Progenitor cell of endocrine pancreas (in vitro differentiated cells): ENCODE data around the gene TMX4. TPM values are rescaled to one million over a fixed set of nuclear protein-coding genes. Genes with fewer than 3 reads are reported as not detected.

ENCODE experiments used
- DNase-seq: peaks from one replicate; pipeline ENCODE4 v3.0.0; 2021; ENCODE audit warnings: low spot score; ENCODE audit not compliant: unreplicated experiment
- H3K27ac Mint-ChIP-seq: 2 replicates; pipeline ENCODE4 v1.8.0; 2021; ENCODE audit warnings: mild to moderate bottlenecking, moderate library complexity, mixed read lengths
- H3K27me3 Mint-ChIP-seq: 2 replicates; pipeline ENCODE4 v1.8.0; 2021; ENCODE audit warnings: mixed read lengths
- H3K36me3 Mint-ChIP-seq: 2 replicates; pipeline ENCODE4 v1.8.0; 2022; ENCODE audit warnings: mixed read lengths; ENCODE audit not compliant: insufficient read depth
- H3K4me1 Mint-ChIP-seq: 2 replicates; pipeline ENCODE4 v1.8.0; 2021; ENCODE audit warnings: low read depth, mixed read lengths
- H3K4me3 Mint-ChIP-seq: 2 replicates; pipeline ENCODE4 v1.8.0; 2021; ENCODE audit warnings: low read depth, mild to moderate bottlenecking, moderate library complexity, mixed read lengths
- H3K9me3 Mint-ChIP-seq: 2 replicates; pipeline ENCODE4 v1.8.0; 2021; ENCODE audit warnings: low read depth, mixed read lengths
- total RNA-seq: library from RNA; stranded (reverse); gene quantifications from 2 replicates; pipeline ENCODE4 v1.2.1, GENCODE V29; 2021
- TF ChIP-seq, protein P1 (sequence below): fragments of 200-600 bp; sonication (generic); IDR thresholded peaks from one replicate; pipeline ENCODE4 v1.5.0; 2021; ENCODE audit warnings: antibody characterized with exemption, mild to moderate bottlenecking; ENCODE audit not compliant: unreplicated experiment

The TMX4 gene
- total RNA-seq, 1 donor from 2014 or later, result 17.8 TPM

DNA sequence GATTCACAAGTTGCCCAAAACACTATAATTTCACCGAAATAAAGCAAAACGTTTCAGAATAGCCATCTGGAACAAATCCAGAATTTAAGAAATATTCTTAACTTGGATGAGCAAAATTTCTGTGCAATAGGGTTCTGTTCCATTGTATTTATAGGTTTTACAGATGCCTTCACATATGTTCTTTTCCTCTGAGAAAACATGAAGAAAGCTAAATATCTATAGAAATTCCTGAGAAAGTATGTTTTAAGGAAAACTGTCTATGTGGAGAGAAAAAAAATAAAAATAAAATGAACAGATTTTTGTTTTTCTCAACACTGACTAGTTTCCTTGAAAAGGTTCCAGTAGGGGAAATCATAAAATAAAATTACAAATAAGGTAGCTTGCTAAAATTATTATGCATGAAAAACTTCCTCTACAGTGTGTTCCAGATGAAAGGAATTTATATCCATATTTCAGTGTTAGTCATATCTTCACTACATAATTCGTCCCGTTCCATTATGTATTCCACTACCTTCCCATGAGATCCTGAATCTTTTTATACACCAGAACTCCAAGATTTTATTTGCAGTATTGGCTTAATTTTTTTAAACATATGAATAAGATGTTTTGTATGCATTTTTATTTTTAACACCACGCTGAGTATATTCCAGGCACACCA is 42.4 kb upstream of the TMX4 start:
- Mint-ChIP-seq H3K27ac (no peak overlapping the region), H3K4me1 (no peaks in the 10 kb centered on the region), H3K9me3 (peaks cover 2% of the 10 kb centered on the region), H3K27me3 (no peaks in the 10 kb centered on the region), H3K36me3 (no peaks in the 10 kb centered on the region), H3K4me3 (no peak overlapping the region)
- TF ChIP-seq, protein P1, sequence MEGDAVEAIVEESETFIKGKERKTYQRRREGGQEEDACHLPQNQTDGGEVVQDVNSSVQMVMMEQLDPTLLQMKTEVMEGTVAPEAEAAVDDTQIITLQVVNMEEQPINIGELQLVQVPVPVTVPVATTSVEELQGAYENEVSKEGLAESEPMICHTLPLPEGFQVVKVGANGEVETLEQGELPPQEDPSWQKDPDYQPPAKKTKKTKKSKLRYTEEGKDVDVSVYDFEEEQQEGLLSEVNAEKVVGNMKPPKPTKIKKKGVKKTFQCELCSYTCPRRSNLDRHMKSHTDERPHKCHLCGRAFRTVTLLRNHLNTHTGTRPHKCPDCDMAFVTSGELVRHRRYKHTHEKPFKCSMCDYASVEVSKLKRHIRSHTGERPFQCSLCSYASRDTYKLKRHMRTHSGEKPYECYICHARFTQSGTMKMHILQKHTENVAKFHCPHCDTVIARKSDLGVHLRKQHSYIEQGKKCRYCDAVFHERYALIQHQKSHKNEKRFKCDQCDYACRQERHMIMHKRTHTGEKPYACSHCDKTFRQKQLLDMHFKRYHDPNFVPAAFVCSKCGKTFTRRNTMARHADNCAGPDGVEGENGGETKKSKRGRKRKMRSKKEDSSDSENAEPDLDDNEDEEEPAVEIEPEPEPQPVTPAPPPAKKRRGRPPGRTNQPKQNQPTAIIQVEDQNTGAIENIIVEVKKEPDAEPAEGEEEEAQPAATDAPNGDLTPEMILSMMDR, result no peak
- no peak for DNase-seq

DNA sequence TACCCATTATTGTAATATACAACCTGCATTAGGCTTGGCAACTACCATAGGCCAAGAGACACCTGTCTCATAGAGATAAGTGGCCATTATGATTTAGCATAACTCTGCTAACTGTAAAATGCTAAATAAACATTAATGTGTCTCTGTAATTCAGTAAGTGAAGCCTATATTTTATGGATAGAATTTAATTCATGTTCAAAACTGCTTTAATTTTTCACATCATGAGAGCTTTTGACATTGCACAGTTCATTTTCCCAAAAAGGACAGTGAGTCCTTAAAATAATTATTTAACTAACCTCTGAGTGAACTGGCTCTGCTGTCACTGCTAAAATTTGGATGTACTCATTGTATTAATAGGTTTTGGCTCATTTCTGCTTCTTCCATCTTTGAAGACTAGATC is 41.4 kb upstream of the TMX4 start:
- no peaks in the 10 kb centered on the region for H3K36me3 Mint-ChIP-seq
- no peak overlapping the region for H3K27ac Mint-ChIP-seq

DNA sequence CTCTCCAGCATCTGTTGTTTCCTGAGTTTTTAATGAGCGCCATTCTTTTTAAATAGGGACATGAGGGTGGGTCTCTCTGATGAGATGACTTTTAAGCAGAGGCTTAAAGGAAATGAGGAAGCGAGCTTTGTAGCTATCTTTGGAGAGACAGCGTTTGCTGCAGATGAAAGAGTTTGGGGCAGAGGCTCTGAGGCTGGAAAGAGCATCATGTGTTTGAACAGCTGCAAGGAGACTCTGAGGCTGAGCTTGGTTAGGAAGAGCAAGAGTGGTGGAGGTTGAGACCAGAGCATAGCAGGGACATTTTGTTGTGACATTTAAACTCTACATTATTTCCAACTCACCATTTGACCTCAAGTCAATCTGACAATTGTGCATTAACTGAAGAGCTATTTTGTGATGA is 38.3 kb upstream of the TMX4 start:
- H3K4me3 Mint-ChIP-seq, result no peak overlapping the region
- no peaks in the 10 kb centered on the region for H3K36me3 Mint-ChIP-seq
- no peak for DNase-seq
- H3K27ac Mint-ChIP-seq, result no peak overlapping the region
- TF ChIP-seq, protein P1, result no peak
- H3K27me3 Mint-ChIP-seq, result no peaks in the 10 kb centered on the region
- H3K4me1 Mint-ChIP-seq, result no peaks in the 10 kb centered on the region
- H3K9me3 Mint-ChIP-seq, result no peaks in the 10 kb centered on the region

More for the DNA sequence above, 41.4 kb upstream of the TMX4 start:
- TF ChIP-seq, protein P1, result no peak
- Mint-ChIP-seq H3K27me3 (no peaks in the 10 kb centered on the region), H3K9me3 (no peaks in the 10 kb centered on the region), H3K4me1 (no peaks in the 10 kb centered on the region), H3K4me3 (no peak overlapping the region)
- DNase-seq, result no peak

DNA sequence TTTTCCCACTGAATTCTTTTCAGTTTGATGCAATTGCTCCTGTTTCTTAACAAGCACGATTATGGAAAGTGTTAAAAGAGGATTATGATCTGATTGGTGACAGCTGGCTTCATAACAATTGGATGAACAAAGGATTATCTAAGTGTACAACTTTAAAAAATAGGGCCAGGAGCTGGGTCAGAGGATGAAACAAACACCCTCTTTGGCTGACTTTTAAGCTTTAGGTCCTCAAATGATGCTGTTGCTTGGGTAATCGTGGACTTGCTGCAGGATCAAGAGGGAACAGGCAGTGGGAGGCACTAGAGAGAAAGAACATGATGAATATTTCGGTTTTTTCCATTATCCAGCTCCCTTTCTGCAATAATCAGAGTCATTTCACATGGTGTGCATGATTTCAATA is 35.5 kb upstream of the TMX4 start:
- no peak for DNase-seq
- H3K27ac Mint-ChIP-seq, result no peak overlapping the region
- H3K9me3 Mint-ChIP-seq, result no peaks in the 10 kb centered on the region
- H3K4me3 Mint-ChIP-seq, result no peak overlapping the region
- H3K4me1 Mint-ChIP-seq, result no peaks in the 10 kb centered on the region
- TF ChIP-seq, protein P1, result no peak
- no peaks in the 10 kb centered on the region for H3K27me3 Mint-ChIP-seq
- no peaks in the 10 kb centered on the region for H3K36me3 Mint-ChIP-seq

DNA sequence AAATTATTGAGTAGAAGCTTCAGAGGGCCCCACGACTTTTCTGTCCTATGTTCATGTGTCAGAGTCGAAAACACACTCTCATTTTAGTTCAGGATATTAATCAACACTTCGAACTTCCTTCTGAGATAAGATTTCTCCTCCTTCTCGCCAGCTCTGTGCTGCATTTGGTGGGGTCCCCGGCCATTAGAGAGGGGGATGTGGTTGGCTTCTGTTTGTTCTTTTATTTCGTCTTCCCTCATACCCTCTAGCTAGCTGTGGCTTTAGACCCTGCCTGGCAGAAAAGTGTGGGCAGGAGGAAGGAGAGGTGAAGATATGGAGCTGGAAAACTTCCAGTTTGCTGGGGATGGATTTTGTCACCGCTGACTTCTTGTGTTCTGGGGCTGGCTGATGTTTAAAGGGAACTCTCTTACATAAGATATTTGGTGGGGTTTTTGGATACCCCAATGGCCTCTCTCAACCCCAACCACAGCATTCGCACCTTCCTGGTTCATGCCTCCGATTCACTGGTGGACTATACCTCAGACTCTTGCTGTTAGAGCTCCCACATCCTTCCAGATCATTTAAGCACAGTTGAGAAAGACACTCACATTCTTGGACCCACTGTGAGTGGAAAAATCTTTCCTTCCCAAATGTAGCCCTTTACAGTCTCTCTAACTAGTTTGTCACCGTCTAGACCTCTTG is 30.7 kb upstream of the TMX4 start:
- TF ChIP-seq, protein P1, result no peak
- Mint-ChIP-seq H3K4me1 (no peaks in the 10 kb centered on the region), H3K27ac (no peak overlapping the region)

More for the DNA sequence above, 30.7 kb upstream of the TMX4 start:
- Mint-ChIP-seq H3K27me3 (peaks cover 2% of the 10 kb centered on the region), H3K4me3 (no peak overlapping the region), H3K9me3 (peaks cover 4% of the 10 kb centered on the region), H3K36me3 (no peaks in the 10 kb centered on the region)
- no peak for DNase-seq
